DND-41 (cell line): ENCODE measurements around the gene GRIA4.

Experiments used
- ATAC-seq: fragments of 200-7000 bp; cut with Tn5 transposase; 3 replicates; pipeline ENCODE4 v1.9.1; 2021; ENCODE audit warnings: low read depth; ENCODE audit not compliant: insufficient read depth
- DNase-seq: peaks from one replicate; pipeline ENCODE4 v3.0.0-alpha.2; 2020
- H2AFZ ChIP-seq: 2 replicates; pipeline ENCODE4 v1.6.0; 2012; ENCODE audit warnings: low read depth, low read length
- H3K27ac ChIP-seq: 2 replicates; pipeline ENCODE4 v1.5.1; 2012; ENCODE audit warnings: low read length, inconsistent platforms
- H3K27me3 ChIP-seq: fragments of 200-600 bp; sonication (generic); 2 replicates; pipeline ENCODE4 v1.6.0; 2012; ENCODE audit warnings: low read length, mild to moderate bottlenecking, inconsistent platforms; ENCODE audit not compliant: insufficient read depth, poor library complexity
- H3K36me3 ChIP-seq: 2 replicates; pipeline ENCODE4 v1.5.1; 2012; ENCODE audit warnings: low read length, inconsistent platforms; ENCODE audit not compliant: insufficient read depth
- H3K4me1 ChIP-seq: 2 replicates; pipeline ENCODE4 v1.5.1; 2012; ENCODE audit warnings: mild to moderate bottlenecking, low read length; ENCODE audit not compliant: insufficient read depth
- H3K4me2 ChIP-seq: 2 replicates; pipeline ENCODE4 v1.6.0; 2012; ENCODE audit warnings: mild to moderate bottlenecking, moderate library complexity, low read length, inconsistent platforms; ENCODE audit not compliant: insufficient read depth
- H3K4me3 ChIP-seq, 2 experiments: fragments of 200-600 bp in 1 of 2; shearing (Covaris generic) in 1 of 2; 2 replicates each; pipeline ENCODE4 v1.5.1; 2012 to 2016; ENCODE audit warnings: inconsistent platforms in 2 of 2, low read length in 2 of 2, mild to moderate bottlenecking in 2 of 2, low read depth in 1 of 2, moderate library complexity in 1 of 2
- H3K79me2 ChIP-seq: 2 replicates; pipeline ENCODE4 v1.6.0; 2012; ENCODE audit warnings: low read length, inconsistent platforms; ENCODE audit not compliant: insufficient read depth
- H3K9ac ChIP-seq: 2 replicates; pipeline ENCODE4 v1.6.0; 2012; ENCODE audit warnings: low read depth, mild to moderate bottlenecking, inconsistent platforms, low read length, moderate library complexity
- H3K9me3 ChIP-seq: 2 replicates; pipeline ENCODE4 v1.5.1; 2012; ENCODE audit warnings: low read length, moderate library complexity, mild to moderate bottlenecking, inconsistent platforms; ENCODE audit not compliant: insufficient read depth, severe bottlenecking
- H4K20me1 ChIP-seq: 2 replicates; pipeline ENCODE4 v1.6.0; 2012; ENCODE audit warnings: low read length; ENCODE audit not compliant: insufficient read depth
- CTCF ChIP-seq: IDR thresholded peaks from 2 replicates; pipeline ENCODE4 v1.5.1; 2012; ENCODE audit warnings: borderline replicate concordance, low read length, moderate library complexity, mild to moderate bottlenecking; ENCODE audit not compliant: poor library complexity, severe bottlenecking; ENCODE audit errors: extremely low read depth
- EZH2 ChIP-seq: IDR thresholded peaks from 3 replicates; pipeline ENCODE4 v1.6.1; 2012; ENCODE audit warnings: borderline replicate concordance, low read depth, mild to moderate bottlenecking, moderate library complexity, low read length, inconsistent platforms; ENCODE audit not compliant: severe bottlenecking

Gene GRIA4

GRCh38 chr11:105923807-105924206 is 313.9 kb downstream of the GRIA4 start:
- no peaks in the 10 kb centered on the region for H4K20me1 ChIP-seq
- H3K9me3 ChIP-seq: no peaks in the 10 kb centered on the region
- TF ChIP-seq CTCF: no peak
- no peak for TF ChIP-seq EZH2
- no peak overlapping the region for H3K4me3 ChIP-seq
- no peak overlapping the region for H2AFZ ChIP-seq
- H3K79me2 ChIP-seq: no peaks in the 10 kb centered on the region
- no peak overlapping the region for H3K27ac ChIP-seq
- H3K36me3 ChIP-seq: no peaks in the 10 kb centered on the region
- ATAC-seq (no peak), DNase-seq (no peak)
- H3K4me1 ChIP-seq: no peaks in the 10 kb centered on the region
- H3K4me2 ChIP-seq: no peak overlapping the region
- H3K9ac ChIP-seq: no peak overlapping the region
- H3K27me3 ChIP-seq: no peaks in the 10 kb centered on the region

GRCh38 chr11:105929084-105929955 is 319.4 kb downstream of the GRIA4 start:
- Histone ChIP-seq H3K36me3 (no peaks in the 10 kb centered on the region), H3K4me2 (no peak overlapping the region), H3K9ac (no peak overlapping the region), H3K27me3 (no peaks in the 10 kb centered on the region), H2AFZ (no peak overlapping the region), H3K9me3 (no peaks in the 10 kb centered on the region), H3K4me1 (no peaks in the 10 kb centered on the region), H3K79me2 (no peaks in the 10 kb centered on the region), H3K4me3 (no peak overlapping the region), H3K27ac (no peak overlapping the region), H4K20me1 (no peaks in the 10 kb centered on the region)
- TF ChIP-seq EZH2: no peak
- no peak for TF ChIP-seq CTCF
- ATAC-seq (no peak), DNase-seq (no peak)

- H2AFZ ChIP-seq: no peak overlapping the region
- no peaks in the 10 kb centered on the region for H3K27me3 ChIP-seq
- no peaks in the 10 kb centered on the region for H3K4me1 ChIP-seq
- no peak overlapping the region for H3K4me2 ChIP-seq
- no peaks in the 10 kb centered on the region for H4K20me1 ChIP-seq
- H3K4me3 ChIP-seq: no peak overlapping the region
- H3K27ac ChIP-seq: no peak overlapping the region
- no peak for TF ChIP-seq EZH2
- no peak for TF ChIP-seq CTCF
- H3K79me2 ChIP-seq: no peaks in the 10 kb centered on the region
- DNase-seq: no peak
- H3K9me3 ChIP-seq: no peaks in the 10 kb centered on the region
- no peak for ATAC-seq
- H3K36me3 ChIP-seq: no peaks in the 10 kb centered on the region
- no peak overlapping the region for H3K9ac ChIP-seq
Measured at GRCh38 chr11:105933695-105934094, 323.8 kb downstream of the GRIA4 start.
